ENCODE measurements around the gene RAB33A. TPM values are rescaled to one million over a fixed set of nuclear protein-coding genes. Genes with fewer than 3 reads are reported as not detected.

Gene RAB33A
- total and polyA plus RNA-seq, 9 of the 15 experiments (the other 6 are each of a cell fraction or from before 2014, with no cell fraction given) = 0.04 to 0.20 (median 0.06) TPM; not detected in 4

- TF ChIP-seq MLLT1 (IDR thresholded peaks at IDR 0.05) (peak in 1 of 2 experiments; percentile 47; a peak in 1 of 4 replicates), REST (IDR thresholded peaks at IDR 0.05; ENCODE audit: borderline replicate concordance) (peak; percentile 83), REST (CRISPR knock-in tag; IDR thresholded peaks at IDR 0.05; ENCODE audit: low read depth) (no peak), CREM (IDR thresholded peaks at IDR 0.05; ENCODE audit: low read depth) (peak; percentile 37; the same call in 1 of the 2 replicates), FOXK1 (CRISPR knock-in tag; IDR thresholded peaks at IDR 0.05; ENCODE audit: borderline replicate concordance) (peak; percentile 84; the same call in 1 of the 2 replicates), BRF2 (IDR thresholded peaks at IDR 0.05; ENCODE audit: borderline replicate concordance, insufficient read depth, insufficient read length) (no peak), GTF2E2 (tag; IDR thresholded peaks at IDR 0.05) (peak; percentile 79), ZBTB2 (IDR thresholded peaks at IDR 0.05) (peak; percentile 93), MLX (CRISPR knock-in tag; conservative IDR thresholded peaks at IDR 0.05) (no peak), MTA1 (IDR thresholded peaks at IDR 0.05; ENCODE audit: borderline replicate concordance) (peak; percentile 77; the same call in 1 of the 2 replicates), HDAC1 (IDR thresholded peaks at IDR 0.05) (peak in 1 of 2 experiments; percentile 32; a peak in 2 of 4 replicates), CBX1 (IDR thresholded peaks at IDR 0.05; ENCODE audit: low read depth) (0 out of 2 replicates have a peak, but pooled peaks have one; percentile 42)
Observed at GRCh38 chrX:130165703-130166502, 5.9 kb upstream of the RAB33A start, which contains the start of gene AIFM1 (continued).

Measured in K562 (cell line).